ENCODE data around the gene CACNB3. TPM values are rescaled to one million over a fixed set of nuclear protein-coding genes. Genes with fewer than 3 reads are reported as not detected.
A peak's percentile ranks its signal among the peaks of the same experiment; 100 is the strongest.

CACNB3 gene
- total RNA-seq, 2 donors from 2014 or later = 23.4 to 54.5 TPM

GRCh38 chr12:48811437-48812090 is 6.7 kb upstream of the CACNB3 start:
- Histone ChIP-seq H3K27me3 (no peaks in the 10 kb centered on the region), H3K36me3 (no peaks in the 10 kb centered on the region), H3K4me3 (no peak overlapping the region), H3K4me1 (peaks cover 8% of the 10 kb centered on the region), H3K9ac (ENCODE audit: low read depth in 2 of 2, low read length in 2 of 2) (peak overlapping the region in 1 of 2 donors; percentile 9), H3K27ac (peak overlapping the region; percentile 54), H3K9me3 (no peaks in the 10 kb centered on the region)
- TF ChIP-seq CTCF (IDR thresholded peaks at IDR 0.05) = no peak
- DNase-seq = no peak
- intact Hi-C loops (cut with DNase I) = no loop called here

GRCh38 chr12:48812389-48812788 is 5.9 kb upstream of the CACNB3 start:
- intact Hi-C loops (cut with DNase I) = no loop called here
- DNase-seq = no peak
- H3K9me3 ChIP-seq = no peaks in the 10 kb centered on the region
- H3K27me3 ChIP-seq = no peaks in the 10 kb centered on the region
- no peak for TF ChIP-seq CTCF (IDR thresholded peaks at IDR 0.05)
- no peaks in the 10 kb centered on the region for H3K36me3 ChIP-seq
- H3K4me1 ChIP-seq = peaks cover 8% of the 10 kb centered on the region
- H3K27ac ChIP-seq = peak overlapping the region; percentile 54
- no peak overlapping the region for H3K4me3 ChIP-seq
- peak overlapping the region in 1 of 2 donors; percentile 17 for H3K9ac ChIP-seq (ENCODE audit: low read depth in 2 of 2, low read length in 2 of 2)

- no peaks in the 10 kb centered on the region for H3K9me3 ChIP-seq
- peaks cover 8% of the 10 kb centered on the region for H3K4me1 ChIP-seq
- peak overlapping the region; percentile 60 for H3K4me3 ChIP-seq
- intact Hi-C loops (cut with DNase I) = no loop called here
- peak overlapping the region; percentile 89 for H3K27ac ChIP-seq
- H3K27me3 ChIP-seq = no peaks in the 10 kb centered on the region
- DNase-seq = no peak
- no peaks in the 10 kb centered on the region for H3K36me3 ChIP-seq
- H3K9ac ChIP-seq (ENCODE audit: low read depth in 2 of 2, low read length in 2 of 2) = peak overlapping the region; percentile 92 to 94
- no peak for TF ChIP-seq CTCF (IDR thresholded peaks at IDR 0.05)
Observed at GRCh38 chr12:48813465-48814261, 4.6 kb upstream of the CACNB3 start.

DNA sequence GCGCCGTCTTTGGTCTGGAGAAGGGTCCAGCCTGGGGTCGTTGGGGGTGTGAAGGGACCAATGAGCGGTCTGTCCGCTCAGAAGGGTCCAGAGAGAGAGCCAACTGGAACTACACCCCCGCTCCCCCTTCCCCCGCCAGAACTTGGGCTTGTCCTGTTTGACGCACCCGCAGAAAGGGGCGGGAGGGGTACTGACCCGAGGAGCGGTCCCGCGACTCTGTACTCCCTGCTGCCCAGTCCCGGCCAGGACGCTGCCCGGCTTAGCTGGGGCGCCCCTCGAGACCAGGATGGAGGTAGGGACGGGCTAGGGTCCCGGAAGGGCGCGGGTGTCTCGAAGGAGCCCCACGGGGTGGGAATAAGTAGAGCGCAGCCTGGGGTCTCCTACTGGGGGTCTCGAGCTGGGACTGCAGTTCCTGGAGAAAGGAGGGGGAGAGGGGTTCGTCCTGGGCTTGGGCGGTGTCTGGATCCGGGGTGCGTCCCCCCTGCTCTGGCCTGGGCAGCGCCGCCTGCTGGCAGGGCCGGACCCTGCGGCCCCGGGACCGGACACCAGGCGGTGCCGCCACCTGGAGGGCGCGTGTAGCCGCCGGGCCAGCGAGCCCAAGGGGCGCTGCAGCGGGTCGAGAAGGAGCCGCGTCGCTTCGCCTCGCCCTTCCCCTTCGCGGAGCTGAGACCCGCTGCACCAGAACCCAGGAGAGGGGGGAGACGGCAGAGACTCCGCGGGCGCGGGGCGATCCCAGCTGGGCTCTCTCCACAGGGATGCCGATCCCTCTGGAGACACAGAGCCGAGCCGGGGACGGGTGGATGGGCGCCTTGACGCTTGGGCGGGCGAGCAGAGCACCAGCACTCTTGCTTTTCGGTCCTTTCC is 3.8 kb upstream of the CACNB3 start:
- peak overlapping the region; percentile 92 to 94 for H3K9ac ChIP-seq (ENCODE audit: low read depth in 2 of 2, low read length in 2 of 2)
- TF ChIP-seq CTCF (IDR thresholded peaks at IDR 0.05) = peak; percentile 99
- intact Hi-C loops (cut with DNase I) = no loop called here
- H3K27me3 ChIP-seq = no peaks in the 10 kb centered on the region
- no peaks in the 10 kb centered on the region for H3K36me3 ChIP-seq
- peak overlapping the region; percentile 89 for H3K27ac ChIP-seq
- peaks cover 8% of the 10 kb centered on the region for H3K4me1 ChIP-seq
- DNase-seq = peak; percentile 92
- H3K4me3 ChIP-seq = peak overlapping the region; percentile 60
- H3K9me3 ChIP-seq = no peaks in the 10 kb centered on the region

Data from colonic mucosa (tissue), 4 donors.